H9 (cell line): ENCODE data around the gene NHS. TPM values are rescaled to one million over a fixed set of nuclear protein-coding genes. Genes with fewer than 3 reads are reported as not detected.

Source experiments
- DNase-seq: peaks from one replicate; pipeline ENCODE4 v3.0.0-alpha.2; 2017
- H2AFZ ChIP-seq: one replicate; pipeline ENCODE4 v1.6.1; 2013; ENCODE audit warnings: mild to moderate bottlenecking, low read length, control low read depth, moderate library complexity
- H2AK5ac ChIP-seq: 2 replicates; pipeline ENCODE4 v1.6.1; 2013; ENCODE audit warnings: low read length, control low read depth, mixed read lengths; ENCODE audit not compliant: insufficient read length
- H2BK120ac ChIP-seq: one replicate; pipeline ENCODE4 v1.6.1; 2013; ENCODE audit warnings: low read depth, mild to moderate bottlenecking, low read length, control low read depth, inconsistent platforms; ENCODE audit not compliant: poor library complexity, severe bottlenecking
- H2BK12ac ChIP-seq: 2 replicates; pipeline ENCODE4 v1.6.1; 2013; ENCODE audit warnings: low read length, control low read depth, mixed read lengths, low read depth; ENCODE audit not compliant: insufficient read length
- H2BK15ac ChIP-seq: 2 replicates; pipeline ENCODE4 v1.6.1; 2013; ENCODE audit warnings: low read depth, low read length, control low read depth
- H2BK20ac ChIP-seq: one replicate; pipeline ENCODE4 v1.6.1; 2013; ENCODE audit warnings: low read depth, mild to moderate bottlenecking, low read length, control low read depth, inconsistent platforms; ENCODE audit not compliant: poor library complexity, severe bottlenecking
- H2BK5ac ChIP-seq: 2 replicates; pipeline ENCODE4 v1.6.1; 2013; ENCODE audit warnings: low read length, control low read depth, mixed read lengths; ENCODE audit not compliant: insufficient read length
- H3K14ac ChIP-seq: 2 replicates; pipeline ENCODE4 v1.6.1; 2013; ENCODE audit warnings: low read length, control low read depth; ENCODE audit not compliant: insufficient read depth
- H3K18ac ChIP-seq: 2 replicates; pipeline ENCODE4 v1.6.1; 2013; ENCODE audit warnings: low read depth, mild to moderate bottlenecking, mixed read lengths, low read length, control low read depth; ENCODE audit not compliant: insufficient read length
- H3K23ac ChIP-seq: 2 replicates; pipeline ENCODE4 v1.6.1; 2013; ENCODE audit warnings: low read length, control low read depth, mixed read lengths, low read depth; ENCODE audit not compliant: insufficient read length
- H3K23me2 ChIP-seq: 2 replicates; pipeline ENCODE4 v1.6.1; 2013; ENCODE audit warnings: low read depth, mild to moderate bottlenecking, mixed read lengths, low read length, control low read depth; ENCODE audit not compliant: insufficient read length, poor library complexity, severe bottlenecking
- H3K27ac ChIP-seq: 2 replicates; pipeline ENCODE4 v1.5.1; 2013; ENCODE audit warnings: low read length, control low read depth, mixed read lengths, low read depth; ENCODE audit not compliant: insufficient read length
- H3K27me3 ChIP-seq: 2 replicates; pipeline ENCODE4 v1.6.1; 2013; ENCODE audit warnings: low read length, control low read depth, inconsistent platforms; ENCODE audit not compliant: insufficient read depth
- H3K4ac ChIP-seq: 2 replicates; pipeline ENCODE4 v1.6.1; 2013; ENCODE audit warnings: low read depth, mild to moderate bottlenecking, control low read depth, inconsistent platforms, low read length, moderate library complexity
- H3K4me1 ChIP-seq: 2 replicates; pipeline ENCODE4 v1.6.1; 2013; ENCODE audit warnings: low read length, control low read depth, inconsistent platforms; ENCODE audit not compliant: insufficient read depth
- H3K4me2 ChIP-seq: 2 replicates; pipeline ENCODE4 v1.6.1; 2013; ENCODE audit warnings: low read length, control low read depth, mixed read lengths; ENCODE audit not compliant: insufficient read length, insufficient read depth
- H3K56ac ChIP-seq: 2 replicates; pipeline ENCODE4 v1.6.1; 2013; ENCODE audit warnings: low read depth, mild to moderate bottlenecking, mixed read lengths, low read length, control low read depth; ENCODE audit not compliant: insufficient read length
- H3K79me1 ChIP-seq: 2 replicates; pipeline ENCODE4 v1.6.1; 2013; ENCODE audit warnings: low read depth, mild to moderate bottlenecking, moderate library complexity, low read length, control low read depth, inconsistent platforms; ENCODE audit not compliant: insufficient read depth, poor library complexity, severe bottlenecking
- H3K79me2 ChIP-seq: 2 replicates; pipeline ENCODE4 v1.6.1; 2013; ENCODE audit warnings: low read length, control low read depth, inconsistent platforms; ENCODE audit not compliant: insufficient read depth
- H3K9ac ChIP-seq: 2 replicates; pipeline ENCODE4 v1.6.1; 2013; ENCODE audit warnings: low read length, control low read depth, mixed read lengths; ENCODE audit not compliant: insufficient read length; ENCODE audit errors: extremely low read depth
- H3K9me3 ChIP-seq: one replicate; pipeline ENCODE4 v1.6.1; 2013; ENCODE audit warnings: low read depth, low read length, inconsistent platforms; ENCODE audit not compliant: control insufficient read depth
- H3T11ph ChIP-seq: one replicate; pipeline ENCODE4 v1.6.1; 2013; ENCODE audit warnings: mild to moderate bottlenecking, low read length, control low read depth, inconsistent platforms
- H4K20me1 ChIP-seq: one replicate; pipeline ENCODE4 v1.6.1; 2013; ENCODE audit not compliant: control insufficient read depth, insufficient read length, insufficient read depth
- H4K5ac ChIP-seq: 2 replicates; pipeline ENCODE4 v1.6.1; 2013; ENCODE audit warnings: low read depth, mild to moderate bottlenecking, mixed read lengths, low read length, control low read depth; ENCODE audit not compliant: insufficient read length
- H4K8ac ChIP-seq: replicated peaks from 2 replicates; pipeline ENCODE4 v1.6.1; 2013; ENCODE audit warnings: low read length, control low read depth, mixed read lengths, low read depth; ENCODE audit not compliant: insufficient read length
- H4K91ac ChIP-seq: 2 replicates; pipeline ENCODE4 v1.6.1; 2013; ENCODE audit warnings: low read depth, mild to moderate bottlenecking, moderate library complexity, mixed read lengths, low read length, control low read depth; ENCODE audit not compliant: insufficient read length
- H3K27ac Mint-ChIP-seq, 3 experiments: 2 replicates in 2 of 3; 3 replicates in 1 of 3; pipeline ENCODE4 v1.8.0; 2020 to 2021; ENCODE audit warnings: mixed read lengths in 3 of 3, mild to moderate bottlenecking in 1 of 3, moderate library complexity in 1 of 3
- H3K27me3 Mint-ChIP-seq: 2 replicates; pipeline ENCODE4 v1.8.0; 2021; ENCODE audit warnings: low read depth, mild to moderate bottlenecking, moderate library complexity, mixed read lengths
- H3K36me3 Mint-ChIP-seq, 3 experiments: 2 replicates in 2 of 3; 3 replicates in 1 of 3; pipeline ENCODE4 v1.8.0; 2020 to 2021; ENCODE audit warnings: low read depth in 3 of 3, mixed read lengths in 3 of 3; ENCODE audit not compliant: insufficient read depth in 1 of 3
- H3K4me1 Mint-ChIP-seq, 2 experiments: 2 replicates each; pipeline ENCODE4 v1.8.0; 2020; ENCODE audit warnings: mixed read lengths in 2 of 2
- H3K4me3 Mint-ChIP-seq, 2 experiments: 2 replicates in 1 of 2; 3 replicates in 1 of 2; pipeline ENCODE4 v1.8.0; 2020 to 2021; ENCODE audit warnings: mild to moderate bottlenecking in 2 of 2, mixed read lengths in 2 of 2, moderate library complexity in 1 of 2
- H3K9me3 Mint-ChIP-seq, 2 experiments: 2 replicates in 1 of 2; 3 replicates in 1 of 2; pipeline ENCODE4 v1.8.0; 2020; ENCODE audit warnings: mild to moderate bottlenecking in 2 of 2, mixed read lengths in 2 of 2, moderate library complexity in 1 of 2
- WGBS: extraction: QIAGEN DNeasy Blood & Tissue Kit; methylation state at CpG from one replicate; pipeline ENCODE4 v1.1.7; 2013; ENCODE audit warnings: missing lambda C conversion rate, low lambda C conversion rate, mixed read lengths; ENCODE audit not compliant: insufficient read length; ENCODE audit errors: extremely low coverage; 5-methylcytosine and 5-hydroxymethylcytosine counted together
- total RNA-seq: library from RNA; stranded (reverse); gene quantifications from 2 replicates; pipeline ENCODE4 v1.2.1, GENCODE V29; 2021
- TF ChIP-seq, protein P1 (sequence below): fragments of 200-600 bp; sonication (generic); conservative IDR thresholded peaks from 3 replicates; pipeline ENCODE4 v1.8.0; 2021; ENCODE audit warnings: antibody characterized with exemption, mild to moderate bottlenecking

NHS gene
- total RNA-seq, 1 experiment from 2014 or later, result 8.7 TPM

DNA sequence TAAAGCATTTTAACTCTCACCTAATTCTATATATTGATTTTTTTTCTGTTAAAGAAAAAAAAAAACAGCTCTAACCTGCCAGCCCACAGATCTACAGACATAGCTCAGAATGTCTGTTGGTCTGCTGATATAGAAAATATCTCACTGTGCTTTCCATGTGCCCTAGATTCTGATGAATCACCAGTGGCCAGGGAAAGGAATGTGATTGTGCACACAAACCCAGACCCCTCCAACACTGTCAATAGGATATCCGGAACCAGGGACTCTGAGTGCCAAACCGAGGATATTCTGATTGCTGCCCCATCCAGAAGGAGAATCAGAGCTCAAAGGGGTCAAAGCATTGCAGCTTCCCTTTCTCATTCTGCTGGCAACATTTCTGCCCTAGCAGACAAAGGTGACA is 350.2 kb downstream of the NHS start:
- H2BK12ac ChIP-seq, result no peak overlapping the region
- H3K23ac ChIP-seq, result no peak overlapping the region
- H4K91ac ChIP-seq, result no peak overlapping the region
- no CpG with 5 or more reads among the region's 2 CpGs for WGBS
- no peaks in the 10 kb centered on the region for H4K20me1 ChIP-seq
- H3K56ac ChIP-seq, result no peak overlapping the region
- H4K5ac ChIP-seq, result no peak overlapping the region
- Mint-ChIP-seq H3K9me3 (no peaks in the 10 kb centered on the region), H3K27ac (no peak overlapping the region), H3K27me3 (peaks cover 16% of the 10 kb centered on the region), H3K4me1 (peaks cover 21 to 24% of the 10 kb centered on the region in 2 experiments), H3K36me3 (peaks cover 8 to 32% (median 23%) of the 10 kb centered on the region in 3 experiments; a peak in 5 of 7 replicates), H3K4me3 (no peak overlapping the region)
- H3K14ac ChIP-seq, result no peak overlapping the region
- no peak overlapping the region for H4K8ac ChIP-seq
- H2BK20ac ChIP-seq, result no peak overlapping the region
- no peak overlapping the region for H3T11ph ChIP-seq
- no peak for DNase-seq
- H3K4me1 ChIP-seq, result no peaks in the 10 kb centered on the region; the same call in 1 of the 2 replicates
- no peaks in the 10 kb centered on the region for H3K27me3 ChIP-seq
- H3K4me2 ChIP-seq, result no peak overlapping the region
- no peak overlapping the region for H2BK15ac ChIP-seq
- no peaks in the 10 kb centered on the region for H3K9me3 ChIP-seq
- TF ChIP-seq, protein P1, sequence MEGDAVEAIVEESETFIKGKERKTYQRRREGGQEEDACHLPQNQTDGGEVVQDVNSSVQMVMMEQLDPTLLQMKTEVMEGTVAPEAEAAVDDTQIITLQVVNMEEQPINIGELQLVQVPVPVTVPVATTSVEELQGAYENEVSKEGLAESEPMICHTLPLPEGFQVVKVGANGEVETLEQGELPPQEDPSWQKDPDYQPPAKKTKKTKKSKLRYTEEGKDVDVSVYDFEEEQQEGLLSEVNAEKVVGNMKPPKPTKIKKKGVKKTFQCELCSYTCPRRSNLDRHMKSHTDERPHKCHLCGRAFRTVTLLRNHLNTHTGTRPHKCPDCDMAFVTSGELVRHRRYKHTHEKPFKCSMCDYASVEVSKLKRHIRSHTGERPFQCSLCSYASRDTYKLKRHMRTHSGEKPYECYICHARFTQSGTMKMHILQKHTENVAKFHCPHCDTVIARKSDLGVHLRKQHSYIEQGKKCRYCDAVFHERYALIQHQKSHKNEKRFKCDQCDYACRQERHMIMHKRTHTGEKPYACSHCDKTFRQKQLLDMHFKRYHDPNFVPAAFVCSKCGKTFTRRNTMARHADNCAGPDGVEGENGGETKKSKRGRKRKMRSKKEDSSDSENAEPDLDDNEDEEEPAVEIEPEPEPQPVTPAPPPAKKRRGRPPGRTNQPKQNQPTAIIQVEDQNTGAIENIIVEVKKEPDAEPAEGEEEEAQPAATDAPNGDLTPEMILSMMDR, result no peak
- H2BK120ac ChIP-seq, result no peak overlapping the region
- H3K18ac ChIP-seq, result no peak overlapping the region
- no peak overlapping the region for H2BK5ac ChIP-seq
- no peak overlapping the region for H3K27ac ChIP-seq
- H2AK5ac ChIP-seq, result no peak overlapping the region
- no peak overlapping the region for H2AFZ ChIP-seq
- no peaks in the 10 kb centered on the region for H3K79me1 ChIP-seq
- H3K9ac ChIP-seq, result no peak overlapping the region
- H3K4ac ChIP-seq, result no peak overlapping the region
- H3K79me2 ChIP-seq, result no peaks in the 10 kb centered on the region
- H3K23me2 ChIP-seq, result no peaks in the 10 kb centered on the region
